GM21447 (cell line): ENCODE measurements around the gene CDA.

ENCODE experiments used
- ATAC-seq: cut with Tn5 transposase; IDR thresholded peaks from one replicate; pipeline ENCODE4 v1.9.1; 2021; ENCODE audit not compliant: unreplicated experiment

CDA gene

DNA sequence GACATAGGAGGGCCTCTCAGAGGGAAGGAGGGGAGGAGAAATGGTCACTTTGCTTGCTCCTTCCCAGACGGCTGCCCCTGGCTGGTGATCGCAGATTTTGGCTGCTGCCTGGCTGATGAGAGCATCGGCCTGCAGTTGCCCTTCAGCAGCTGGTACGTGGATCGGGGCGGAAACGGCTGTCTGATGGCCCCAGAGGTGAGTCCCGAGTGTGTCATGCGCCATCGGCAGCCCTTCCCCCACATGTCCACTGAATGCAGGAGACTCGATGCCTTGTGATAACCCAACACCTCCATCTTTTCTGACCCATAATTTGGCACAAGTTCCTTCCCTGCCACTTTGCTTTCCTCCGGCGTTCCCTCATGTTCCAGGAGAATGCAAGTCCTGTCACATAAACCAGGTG lies 59.5 kb downstream of the CDA start:
- ATAC-seq: no peak

- ATAC-seq: no peak
These were observed 60.0 kb downstream of the CDA start for GRCh38 chr1:20648946-20649345.

- no peak for ATAC-seq
These were observed 63.4 kb downstream of the CDA start for GRCh38 chr1:20652300-20652699.

DNA sequence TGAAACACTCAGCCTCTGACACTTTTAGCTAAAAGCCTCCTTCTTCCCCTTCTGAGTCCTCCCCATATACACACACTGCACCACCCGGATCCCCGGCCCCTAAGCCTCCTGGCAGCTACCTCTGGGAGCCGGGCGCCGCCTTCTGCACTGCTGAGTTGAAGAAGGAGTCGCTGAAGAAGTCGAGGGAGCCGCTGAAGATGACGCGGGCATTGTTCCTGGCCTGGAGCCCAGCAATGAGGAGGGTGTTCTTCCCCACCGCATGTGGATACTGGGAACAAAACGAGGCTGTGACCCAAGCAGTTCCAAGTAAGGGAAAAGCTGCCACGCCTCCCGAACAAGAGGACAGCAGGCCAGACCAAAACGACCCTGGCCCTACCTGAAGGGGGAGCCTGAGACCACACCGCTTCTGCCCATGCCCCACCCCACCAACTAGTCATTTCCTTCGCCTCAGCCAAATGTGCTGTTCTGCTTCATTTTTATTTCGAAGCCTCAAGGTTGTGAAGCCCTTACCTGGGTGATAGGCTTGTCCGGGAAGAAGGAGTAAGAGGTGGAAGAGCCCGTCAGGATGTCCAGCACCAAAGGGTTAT lies 65.3 kb downstream of the CDA start:
- ATAC-seq: no peak

DNA sequence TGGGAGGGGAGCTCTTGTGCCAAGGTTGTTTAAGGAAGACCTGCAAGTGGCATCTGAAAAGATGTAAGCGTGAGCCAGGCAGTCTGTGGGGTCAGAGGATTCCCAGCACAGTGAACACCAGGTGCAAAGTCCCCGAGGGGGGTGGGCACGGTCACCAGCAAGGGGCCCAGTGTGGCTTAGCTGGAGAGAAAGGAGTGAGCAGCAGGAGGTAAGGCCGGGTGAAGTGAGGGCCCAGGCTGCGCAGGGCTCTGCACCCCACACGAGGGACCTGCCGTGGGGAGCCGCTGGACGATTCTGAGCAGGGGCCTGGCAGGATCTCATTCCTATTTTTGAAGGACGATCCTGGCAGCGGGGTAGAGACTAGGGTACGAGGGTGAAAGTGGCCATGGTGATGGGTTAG lies 68.1 kb downstream of the CDA start:
- no peak for ATAC-seq

DNA sequence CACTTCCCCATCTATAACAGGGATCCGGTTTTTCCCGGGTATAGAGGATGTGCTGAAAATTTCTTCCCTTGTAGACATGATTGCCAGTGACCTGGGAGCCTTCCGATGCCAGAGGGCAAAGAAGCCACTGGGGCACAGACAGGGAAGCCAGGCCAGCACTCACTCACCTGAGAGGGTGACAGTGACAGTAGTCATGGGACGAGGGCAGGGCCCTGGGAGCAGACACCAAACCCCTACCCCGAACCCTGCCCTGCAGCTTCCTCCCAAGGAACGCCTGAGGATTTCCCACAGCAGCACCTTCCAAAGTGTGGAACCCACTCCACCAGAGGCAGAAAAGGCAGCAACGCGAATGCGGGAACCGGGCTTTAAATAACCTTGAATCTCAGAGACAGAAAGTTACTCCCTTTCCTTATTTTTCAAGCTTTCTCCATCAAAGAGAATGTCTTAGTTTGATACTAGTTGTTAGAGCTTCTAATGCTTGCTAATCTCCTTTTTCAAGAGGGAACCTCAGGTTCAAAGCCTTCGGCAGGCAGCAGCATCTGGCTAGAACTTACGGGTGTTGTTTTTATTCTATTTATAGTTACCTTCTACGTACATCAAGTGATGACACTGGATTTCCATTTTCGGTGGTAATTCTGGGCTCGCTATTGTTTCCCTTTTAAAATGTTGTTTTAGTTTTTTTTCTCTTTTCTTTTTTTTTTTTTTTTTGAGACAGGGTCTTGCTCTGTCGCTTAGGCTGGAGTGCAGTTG lies 69.4 kb downstream of the CDA start:
- ATAC-seq: no peak

DNA sequence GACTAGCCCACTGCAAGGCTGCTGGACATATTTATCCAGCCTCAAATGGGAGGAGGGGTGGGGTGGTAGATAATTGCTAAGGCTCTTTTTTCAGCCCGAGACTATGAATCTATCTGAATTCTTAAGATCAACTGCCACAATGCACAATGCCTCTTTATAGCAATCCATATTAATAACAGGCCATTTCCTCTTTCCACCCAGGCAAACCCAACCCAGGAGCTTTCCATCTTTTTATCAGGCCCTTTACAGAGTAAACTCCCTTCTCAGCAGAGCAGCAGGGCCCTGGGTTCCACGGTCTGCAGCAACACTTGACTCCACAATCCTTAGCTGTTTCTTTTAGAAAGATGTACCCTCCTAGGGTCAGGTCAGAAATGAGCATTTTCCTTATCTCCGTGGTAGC lies 71.5 kb downstream of the CDA start:
- ATAC-seq: no peak

- no peak for ATAC-seq
These were observed 71.9 kb downstream of the CDA start for GRCh38 chr1:20660847-20661206.

DNA sequence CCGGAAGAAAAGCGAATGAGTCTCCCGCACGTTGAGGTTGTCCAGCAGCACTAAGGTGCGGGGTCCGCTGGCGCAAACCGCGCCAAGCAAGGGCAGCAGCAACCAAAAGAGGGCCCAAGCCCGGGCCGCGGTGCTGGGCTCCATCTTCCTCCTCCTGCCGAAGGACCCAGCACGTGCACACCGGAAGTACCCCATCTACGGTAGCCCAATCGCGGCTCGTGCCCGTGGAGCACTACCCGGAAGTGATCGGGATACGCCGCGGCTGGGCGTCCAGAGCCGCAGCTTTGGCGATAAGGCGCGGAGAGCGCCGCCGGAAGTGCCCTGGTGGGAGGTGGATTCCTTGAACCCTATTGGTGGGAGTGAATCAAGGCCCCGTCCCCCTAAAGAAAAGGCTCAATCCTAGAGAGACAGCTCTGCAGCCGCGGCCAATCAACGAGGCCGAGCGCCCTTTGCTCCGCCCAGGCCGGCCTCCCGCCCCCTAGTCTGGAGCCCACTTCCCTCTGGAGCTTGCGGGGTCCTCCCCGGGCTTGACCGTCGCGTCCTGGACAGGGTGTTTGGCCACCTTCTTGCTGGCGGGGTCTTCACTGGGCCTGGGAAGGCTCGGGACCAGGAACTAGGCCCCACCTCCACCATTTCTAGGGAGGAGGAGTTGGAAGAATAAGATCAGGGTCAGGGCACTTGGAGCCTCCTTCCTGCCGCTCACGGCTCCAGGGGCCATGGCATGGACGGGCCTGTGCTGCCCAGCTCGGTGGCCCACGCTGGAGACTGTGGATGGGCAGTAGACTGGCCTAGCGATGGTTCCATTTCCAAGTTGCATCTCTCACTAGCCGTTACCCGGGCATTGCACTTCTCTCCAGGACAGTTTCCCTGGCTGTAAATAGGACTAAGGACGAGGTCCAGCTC lies 72.6 kb downstream of the CDA start, which contains the start of gene DDOST:
Gene DDOST (minus strand): TSS at position 163 of the 903 bp plus-strand sequence. CDS start 19 bp downstream, at position 144.
- peak; percentile 97 for ATAC-seq

- no peak for ATAC-seq
These were observed 73.2 kb downstream of the CDA start for GRCh38 chr1:20662110-20662475.

GRCh38 chr1:20663365-20663764 lies 74.5 kb downstream of the CDA start:
- ATAC-seq: no peak

DNA sequence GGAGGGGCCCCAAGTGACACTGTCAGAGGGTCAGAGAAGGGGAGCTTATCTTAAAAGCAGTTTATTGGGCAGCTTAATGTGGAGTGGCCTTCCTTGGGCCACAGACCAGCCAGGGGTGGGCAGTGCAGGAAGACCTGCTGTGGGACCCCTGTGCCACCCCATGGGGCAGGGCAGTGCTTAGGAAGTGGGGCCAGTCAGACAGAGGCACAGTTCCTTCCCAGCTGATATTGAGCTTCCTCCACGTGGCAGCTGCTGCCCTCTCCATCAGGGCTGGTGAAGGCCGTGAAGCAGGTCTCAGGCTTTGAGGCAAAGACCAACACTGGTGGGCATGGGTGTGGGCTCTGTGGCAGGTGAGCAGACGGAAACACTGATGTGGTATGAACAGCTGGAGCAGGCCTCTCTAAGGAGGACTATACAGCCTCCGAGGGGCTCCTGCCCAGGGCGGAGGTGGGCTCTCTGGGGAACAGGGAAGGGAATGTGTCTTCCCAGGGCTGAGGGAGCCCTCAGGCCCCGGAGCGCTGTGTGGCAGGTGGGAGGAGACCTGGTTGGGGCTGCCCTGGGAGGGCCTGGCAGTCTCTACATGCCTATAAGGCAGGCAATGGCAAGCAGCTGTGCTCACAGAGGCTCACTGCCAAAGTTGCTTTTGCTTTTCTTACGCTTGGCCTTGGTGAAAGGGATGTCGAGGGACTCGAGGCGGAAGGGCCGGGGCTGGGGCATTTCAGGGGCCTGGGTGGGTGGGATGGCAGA lies 75.2 kb downstream of the CDA start:
- no peak for ATAC-seq

GRCh38 chr1:20665726-20666125 lies 76.8 kb downstream of the CDA start:
- no peak for ATAC-seq

DNA sequence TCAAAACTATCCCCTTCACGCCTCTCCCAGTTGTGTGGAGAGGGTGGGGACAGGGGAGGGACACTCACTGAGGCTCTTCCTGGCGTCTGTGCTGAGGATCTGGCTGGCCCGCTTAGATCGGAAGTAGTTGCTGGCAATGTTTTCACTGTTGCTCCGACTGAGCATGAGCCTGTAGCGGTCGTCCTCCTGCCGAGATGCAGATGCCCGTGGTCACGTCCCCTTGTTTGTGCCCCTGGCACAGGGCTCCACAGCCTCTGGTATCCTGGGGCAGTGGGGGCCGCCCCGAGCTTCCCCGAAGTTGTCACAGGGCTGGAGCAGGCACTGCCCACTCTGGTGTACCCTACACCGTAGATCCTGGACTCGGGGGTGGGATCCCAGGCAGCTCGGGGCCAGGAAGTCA lies 77.2 kb downstream of the CDA start:
- no peak for ATAC-seq

- ATAC-seq: no peak
These were observed 77.9 kb downstream of the CDA start for GRCh38 chr1:20666804-20667203.
